CD4-positive, alpha-beta T cell (primary cell): ENCODE data around the gene AFAP1L1. TPM values are rescaled to one million over a fixed set of nuclear protein-coding genes. Genes with fewer than 3 reads are reported as not detected.

ENCODE experiments used
- ATAC-seq: fragments of 200-7000 bp; cut with Tn5 transposase; one replicate; pipeline ENCODE4 v1.10.0; 2022; ENCODE audit warnings: mild to moderate bottlenecking; ENCODE audit not compliant: poor library complexity
- CTCF ChIA-PET: fragments of 350-600 bp; sonication (Branson Sonifier 250); formaldehyde crosslinking; loops from one replicate; lab custom pipeline; 2021; ENCODE audit warnings: antibody characterized with exemption, inconsistent platforms; lab: Charles Lee
- POLR2A ChIA-PET: fragments of 350-600 bp; sonication (Branson Sonifier 250); formaldehyde crosslinking; loops from one replicate; lab custom pipeline; 2021; ENCODE audit warnings: antibody characterized with exemption, inconsistent platforms; lab: Charles Lee
- DNase-seq, 14 experiments: peaks; one replicate each; pipeline ENCODE4 v3.0.0-alpha.2; 2013 to 2020; ENCODE audit warnings: mixed read lengths in 2 of 14
- H3K27ac ChIP-seq, 2 donors: one replicate each; pipeline versions ENCODE4 v1.5.1 to v1.7.0; 2013; ENCODE audit warnings: low read length in 2 of 2, low read depth in 1 of 2, mild to moderate bottlenecking in 1 of 2
- H3K27me3 ChIP-seq, 2 experiments: 1 replicate in 1 of 2; 2 replicates in 1 of 2; pipeline versions ENCODE4 v1.6.1 to v1.7.0; 2013; ENCODE audit warnings: low read length in 2 of 2, control low read depth in 1 of 2, mild to moderate bottlenecking in 1 of 2, moderate library complexity in 1 of 2; ENCODE audit not compliant: insufficient read depth in 2 of 2, control insufficient read depth in 1 of 2
- H3K36me3 ChIP-seq: one replicate; pipeline ENCODE4 v1.6.1; 2013; ENCODE audit warnings: low read length, control low read depth; ENCODE audit not compliant: insufficient read depth
- H3K4me1 ChIP-seq: one replicate; pipeline ENCODE4 v1.6.1; 2013; ENCODE audit warnings: low read length, control low read depth; ENCODE audit not compliant: insufficient read depth
- H3K4me3 ChIP-seq: one replicate; pipeline ENCODE4 v1.5.1; 2013; ENCODE audit warnings: mild to moderate bottlenecking, low read length, moderate library complexity
- H3K9me3 ChIP-seq, 2 experiments: 1 replicate in 1 of 2; 2 replicates in 1 of 2; pipeline versions ENCODE4 v1.6.1 to v1.7.0; 2013; ENCODE audit warnings: low read length in 2 of 2, mild to moderate bottlenecking in 2 of 2, control low read depth in 1 of 2, moderate library complexity in 1 of 2; ENCODE audit not compliant: control insufficient read depth in 1 of 2, insufficient read depth in 1 of 2
- H3K27ac Mint-ChIP-seq: one replicate; pipeline ENCODE4 v1.8.0; 2020; ENCODE audit warnings: mixed read lengths
- H3K27me3 Mint-ChIP-seq: one replicate; pipeline ENCODE4 v1.8.0; 2021; ENCODE audit warnings: mixed read lengths
- H3K36me3 Mint-ChIP-seq: one replicate; pipeline ENCODE4 v1.8.0; 2021; ENCODE audit warnings: low read depth, mixed read lengths
- H3K4me1 Mint-ChIP-seq: one replicate; pipeline ENCODE4 v1.8.0; 2021; ENCODE audit warnings: low read depth, mixed read lengths
- H3K4me3 Mint-ChIP-seq: one replicate; pipeline ENCODE4 v1.8.0; 2020; ENCODE audit warnings: mild to moderate bottlenecking, mixed read lengths
- H3K9me3 Mint-ChIP-seq: one replicate; pipeline ENCODE4 v1.8.0; 2020; ENCODE audit warnings: mixed read lengths
- CTCF ChIP-seq: fragments of 200-600 bp; IDR thresholded peaks from one replicate; pipeline ENCODE4 v1.8.0; 2022; ENCODE audit warnings: antibody characterized with exemption, mild to moderate bottlenecking
- intact Hi-C, 2 experiments: fragments of 100-400 bp; cut with DNase I in 1 of 2; cut with micrococcal nuclease in 1 of 2; formaldehyde crosslinking; loops; one replicate each; pipeline versions ENCODE4 v1.15.1 to v1.9.0; 2023 to 2025; cut with DNase I, micrococcal nuclease
- total RNA-seq, 174 experiments: library from RNA in 2 of 174; stranded (reverse) in 2 of 174; gene quantifications; one replicate each; pipeline ENCODE4 v1.2.3 and lab custom pipeline; 2021 to 2026

The AFAP1L1 gene
- total RNA-seq, 2 experiments from 2014 or later, result 0.47 to 0.56 TPM

GRCh38 chr5:149376104-149376503 lies 104.4 kb downstream of the AFAP1L1 start:
- TF ChIP-seq CTCF, result no peak
- no peak for ATAC-seq
- Histone ChIP-seq H3K4me3 (no peak overlapping the region), H3K27ac (no peak overlapping the region), H3K9me3 (no peaks in the 10 kb centered on the region), H3K4me1 (peaks cover 9% of the 10 kb centered on the region), H3K36me3 (peaks cover 3% of the 10 kb centered on the region), H3K27me3 (peaks cover 0 to 3% of the 10 kb centered on the region in 2 experiments)
- ChIA-PET CTCF (interaction anchor here (2.3 kb wide), 1 partner anchor 59 kb away, joined by 5 read pairs; no protein-coding TSS in a partner anchor), POLR2A (no interaction called here)
- Mint-ChIP-seq H3K4me3 (no peak overlapping the region), H3K36me3 (peaks cover 4% of the 10 kb centered on the region), H3K4me1 (peaks cover 6% of the 10 kb centered on the region), H3K9me3 (no peaks in the 10 kb centered on the region), H3K27ac (no peak overlapping the region), H3K27me3 (no peaks in the 10 kb centered on the region)
- DNase-seq, result no peak
- intact Hi-C loops, result loop anchor here in 1 of 2 experiments (10.0 kb wide), 1 partner anchor 231 kb away; the partner anchor contains the start of gene ABLIM3

GRCh38 chr5:149376711-149377447 lies 105.2 kb downstream of the AFAP1L1 start:
- Mint-ChIP-seq H3K4me1 (no peaks in the 10 kb centered on the region), H3K4me3 (no peak overlapping the region), H3K27ac (no peak overlapping the region), H3K36me3 (peaks cover 4% of the 10 kb centered on the region), H3K9me3 (no peaks in the 10 kb centered on the region), H3K27me3 (no peaks in the 10 kb centered on the region)
- POLR2A ChIA-PET, result no interaction called here
- intact Hi-C loops, result loop anchor here in 1 of 2 experiments (10.0 kb wide), 1 partner anchor 232 kb away; the partner anchor contains the start of gene ABLIM3
- H3K9me3 ChIP-seq, result no peaks in the 10 kb centered on the region
- peaks cover 0 to 2% of the 10 kb centered on the region in 2 experiments for H3K27me3 ChIP-seq
- H3K36me3 ChIP-seq, result peaks cover 3% of the 10 kb centered on the region
- ATAC-seq (no peak), DNase-seq (no peak)
- H3K4me1 ChIP-seq, result peaks cover 5% of the 10 kb centered on the region
- TF ChIP-seq CTCF, result no peak
- H3K4me3 ChIP-seq, result no peak overlapping the region
- no peak overlapping the region for H3K27ac ChIP-seq
- CTCF ChIA-PET, result interaction anchor here (2.3 kb wide), 1 partner anchor 60 kb away, joined by 5 read pairs; no protein-coding TSS in a partner anchor

- no peak for TF ChIP-seq CTCF
- peaks cover 7% of the 10 kb centered on the region for H3K4me1 ChIP-seq
- DNase-seq, result no peak
- CTCF ChIA-PET, result no interaction called here
- H3K27ac ChIP-seq, result no peak overlapping the region
- H3K27me3 ChIP-seq, result no peaks in the 10 kb centered on the region
- H3K4me3 Mint-ChIP-seq, result no peak overlapping the region
- no peak overlapping the region for H3K4me3 ChIP-seq
- H3K36me3 ChIP-seq, result peaks cover 3% of the 10 kb centered on the region
- H3K36me3 Mint-ChIP-seq, result peaks cover 4% of the 10 kb centered on the region
- no peaks in the 10 kb centered on the region for H3K9me3 Mint-ChIP-seq
- POLR2A ChIA-PET, result no interaction called here
- no peaks in the 10 kb centered on the region for H3K27me3 Mint-ChIP-seq
- no peaks in the 10 kb centered on the region for H3K4me1 Mint-ChIP-seq
- H3K27ac Mint-ChIP-seq, result no peak overlapping the region
- ATAC-seq, result no peak
- H3K9me3 ChIP-seq, result no peaks in the 10 kb centered on the region
- intact Hi-C loops, result loop anchor here in 1 of 2 experiments (10.0 kb wide), 1 partner anchor 234 kb away; the partner anchor contains the start of gene ABLIM3
Measured at GRCh38 chr5:149378241-149378820, 106.7 kb downstream of the AFAP1L1 start.
